Rectal smooth muscle tissue (tissue), 1 donor: ENCODE measurements around the gene METTL13.

Experiments
- H3K27ac ChIP-seq: one replicate; pipeline ENCODE4 v1.7.0; 2013; ENCODE audit warnings: low read depth, low read length, inconsistent platforms
- H3K27me3 ChIP-seq: one replicate; pipeline ENCODE4 v1.7.0; 2013; ENCODE audit warnings: low read length; ENCODE audit not compliant: control insufficient read depth, insufficient read depth
- H3K36me3 ChIP-seq: one replicate; pipeline ENCODE4 v1.7.0; 2013; ENCODE audit warnings: low read length; ENCODE audit not compliant: control insufficient read depth, insufficient read depth
- H3K4me1 ChIP-seq: one replicate; pipeline ENCODE4 v1.7.0; 2013; ENCODE audit warnings: low read length; ENCODE audit not compliant: control insufficient read depth, insufficient read depth
- H3K4me3 ChIP-seq: one replicate; pipeline ENCODE4 v1.7.0; 2013; ENCODE audit warnings: low read length
- H3K9ac ChIP-seq: one replicate; pipeline ENCODE4 v1.7.0; 2013; ENCODE audit warnings: low read length

Gene METTL13, protein sequence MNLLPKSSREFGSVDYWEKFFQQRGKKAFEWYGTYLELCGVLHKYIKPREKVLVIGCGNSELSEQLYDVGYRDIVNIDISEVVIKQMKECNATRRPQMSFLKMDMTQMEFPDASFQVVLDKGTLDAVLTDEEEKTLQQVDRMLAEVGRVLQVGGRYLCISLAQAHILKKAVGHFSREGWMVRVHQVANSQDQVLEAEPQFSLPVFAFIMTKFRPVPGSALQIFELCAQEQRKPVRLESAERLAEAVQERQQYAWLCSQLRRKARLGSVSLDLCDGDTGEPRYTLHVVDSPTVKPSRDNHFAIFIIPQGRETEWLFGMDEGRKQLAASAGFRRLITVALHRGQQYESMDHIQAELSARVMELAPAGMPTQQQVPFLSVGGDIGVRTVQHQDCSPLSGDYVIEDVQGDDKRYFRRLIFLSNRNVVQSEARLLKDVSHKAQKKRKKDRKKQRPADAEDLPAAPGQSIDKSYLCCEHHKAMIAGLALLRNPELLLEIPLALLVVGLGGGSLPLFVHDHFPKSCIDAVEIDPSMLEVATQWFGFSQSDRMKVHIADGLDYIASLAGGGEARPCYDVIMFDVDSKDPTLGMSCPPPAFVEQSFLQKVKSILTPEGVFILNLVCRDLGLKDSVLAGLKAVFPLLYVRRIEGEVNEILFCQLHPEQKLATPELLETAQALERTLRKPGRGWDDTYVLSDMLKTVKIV

DNA sequence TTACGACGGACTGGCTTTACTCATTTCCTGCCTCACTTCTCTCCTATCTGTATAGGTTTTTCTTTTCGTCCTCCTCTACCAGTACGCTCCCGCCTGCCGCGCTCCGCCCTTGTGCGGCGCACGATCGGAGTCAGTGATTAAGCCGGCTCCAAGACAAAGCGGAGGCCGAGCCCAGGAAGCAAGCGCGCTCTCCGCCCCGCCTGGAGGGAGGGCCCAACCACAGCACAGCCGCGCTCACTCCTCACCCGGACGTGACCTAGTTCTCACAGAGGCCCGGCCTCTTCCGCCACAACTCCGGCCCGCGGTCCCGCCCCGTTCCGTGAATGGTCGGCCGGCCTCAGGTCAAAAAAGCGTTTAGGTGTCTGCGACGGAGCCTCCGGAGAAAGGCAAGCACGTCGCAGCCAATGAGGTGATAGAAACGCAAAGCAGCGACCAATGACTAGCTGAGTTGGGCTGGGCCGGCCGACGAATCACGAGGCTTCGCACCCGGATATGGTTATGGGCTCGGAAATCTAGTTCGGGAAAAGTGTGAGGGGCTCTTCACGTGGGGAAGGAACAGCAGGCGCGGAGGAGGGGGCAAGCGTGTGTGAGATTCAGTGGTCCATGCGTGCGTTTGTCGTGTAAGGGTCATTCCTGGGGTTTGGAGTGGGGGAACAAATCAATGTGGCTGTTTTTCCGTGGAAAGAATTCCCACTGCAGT lies at the start of gene METTL13:
METTL13 (plus strand) TSS at position 485 of the 700 bp plus-strand sequence. CDS start 308 bp downstream, outside the sequence.
- Histone ChIP-seq H3K27ac (peak within 1 kb of the TSS; percentile 88), H3K4me3 (peak within 1 kb of the TSS; percentile 91), H3K9ac (peak within 1 kb of the TSS; percentile 88), H3K36me3 (peaks cover 11% of the 10 kb centered on the region), H3K4me1 (peaks cover 2% of the 10 kb centered on the region), H3K27me3 (no peaks in the 10 kb centered on the region)

DNA sequence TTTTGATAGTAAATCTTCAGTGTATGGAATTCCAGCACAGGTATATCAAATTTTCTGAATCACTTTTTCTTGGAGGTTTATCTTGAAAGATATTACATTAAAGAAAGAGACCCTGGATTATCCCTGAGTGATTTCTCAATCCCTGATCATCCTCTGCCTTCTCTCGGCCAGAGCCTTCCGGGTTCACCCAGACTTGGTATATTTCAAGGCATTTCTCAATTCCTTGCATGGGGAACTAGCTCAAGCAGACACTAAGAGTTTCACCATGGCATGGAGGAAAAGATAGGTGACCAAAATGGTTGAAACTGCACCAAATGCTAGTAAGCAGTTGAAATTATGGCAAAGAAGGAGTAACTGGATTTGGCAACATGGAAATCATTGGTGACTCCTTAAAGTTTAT lies 45.3 kb upstream of the METTL13 start:
- Histone ChIP-seq H3K27me3 (no peaks in the 10 kb centered on the region), H3K27ac (no peak overlapping the region), H3K4me3 (no peak overlapping the region), H3K4me1 (peaks cover 8% of the 10 kb centered on the region), H3K36me3 (no peaks in the 10 kb centered on the region), H3K9ac (no peak overlapping the region)

- peaks cover 15% of the 10 kb centered on the region for H3K4me1 ChIP-seq
- no peaks in the 10 kb centered on the region for H3K27me3 ChIP-seq
- H3K27ac ChIP-seq = no peak overlapping the region
- H3K4me3 ChIP-seq = no peak overlapping the region
- H3K36me3 ChIP-seq = no peaks in the 10 kb centered on the region
- H3K9ac ChIP-seq = no peak overlapping the region
Measured at GRCh38 chr1:171738911-171739310, 42.5 kb upstream of the METTL13 start.

DNA sequence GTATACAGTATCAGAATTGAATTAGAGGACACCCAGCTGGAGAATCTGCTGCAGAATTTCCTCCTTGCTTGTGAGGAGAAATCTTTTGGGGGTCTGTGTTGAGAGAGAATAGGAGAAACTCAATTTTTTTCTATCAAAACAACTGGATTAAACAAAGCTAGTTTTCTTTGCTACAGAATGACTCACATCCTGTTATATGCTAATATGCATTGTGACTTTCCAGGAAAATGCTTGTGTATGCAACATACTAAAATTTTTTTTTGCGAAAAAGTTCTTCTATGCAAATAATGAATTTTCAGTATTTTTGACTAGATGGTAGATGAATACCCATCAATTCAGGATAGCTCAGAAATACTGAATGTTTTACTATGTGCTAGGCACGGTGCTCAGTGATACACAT lies 41.8 kb upstream of the METTL13 start:
- Histone ChIP-seq H3K4me1 (peaks cover 15% of the 10 kb centered on the region), H3K27ac (no peak overlapping the region), H3K27me3 (no peaks in the 10 kb centered on the region), H3K9ac (no peak overlapping the region), H3K36me3 (no peaks in the 10 kb centered on the region), H3K4me3 (no peak overlapping the region)

DNA sequence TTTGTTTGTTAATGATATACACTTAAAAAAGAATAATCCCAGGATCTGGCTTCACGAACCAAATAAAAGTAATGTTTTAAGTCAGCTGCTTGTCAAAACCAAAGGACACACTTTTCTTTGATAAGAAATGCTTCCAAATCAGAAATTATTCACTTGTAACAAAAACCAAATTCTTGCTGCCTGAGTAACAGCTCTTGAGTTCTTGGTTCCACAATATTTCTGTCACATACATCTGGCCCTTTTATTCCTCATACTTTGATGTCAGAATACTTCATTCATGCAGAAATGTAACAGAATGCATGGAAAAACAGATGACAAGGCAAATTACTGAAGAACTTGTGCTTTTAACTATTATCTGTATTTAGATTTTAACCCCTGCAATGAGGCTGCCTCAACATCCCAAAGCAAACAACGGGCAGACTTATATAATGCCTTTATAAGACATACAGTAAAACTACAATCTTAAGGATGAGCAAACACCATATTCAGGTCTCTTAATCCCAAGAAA lies 41.0 kb upstream of the METTL13 start:
- H3K36me3 ChIP-seq = no peaks in the 10 kb centered on the region

DNA sequence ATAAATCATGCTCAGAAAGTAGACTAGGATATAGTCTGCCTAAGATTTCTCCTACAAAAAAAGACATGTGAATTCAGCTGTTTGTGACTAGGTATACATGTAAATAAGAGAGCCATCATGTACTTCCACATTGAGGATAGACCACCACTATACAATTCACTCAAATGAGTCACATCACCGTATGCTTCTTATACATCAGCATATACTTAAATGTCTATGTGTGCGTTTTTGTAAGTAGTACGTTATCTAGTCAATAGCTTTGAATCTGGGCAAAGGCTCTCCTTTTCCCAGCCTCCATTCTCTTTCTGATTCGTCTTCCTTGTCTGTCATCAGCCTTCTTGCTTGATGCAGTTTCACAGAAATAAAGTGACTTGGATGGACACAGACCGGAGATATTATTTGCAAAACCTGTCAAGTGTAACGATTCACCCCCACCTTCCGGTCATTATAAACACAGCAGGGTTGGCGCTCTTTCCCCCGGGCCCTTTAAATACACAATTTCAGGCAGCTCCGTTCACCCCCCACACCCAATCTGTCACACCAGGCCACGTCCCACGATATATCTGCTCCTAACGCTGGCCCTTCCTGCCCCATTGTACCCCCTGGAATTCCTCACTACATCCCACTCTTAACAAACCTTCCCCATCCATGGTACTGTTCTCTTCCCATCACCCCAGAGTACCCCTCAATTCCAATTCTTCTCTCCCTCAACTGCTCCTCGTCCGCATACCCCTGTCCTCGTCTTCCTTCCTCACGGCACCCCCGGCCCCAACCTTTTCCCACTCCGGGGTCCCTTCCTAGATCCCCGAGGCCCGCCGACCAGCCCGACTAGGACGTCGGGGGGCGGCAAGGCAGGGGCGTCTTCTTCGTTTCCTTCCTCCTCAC lies 40.2 kb upstream of the METTL13 start:
- peak overlapping the region; percentile 99 for H3K27ac ChIP-seq
- H3K4me1 ChIP-seq = peaks cover 15% of the 10 kb centered on the region
- H3K9ac ChIP-seq = peak overlapping the region; percentile 92
- H3K4me3 ChIP-seq = peak overlapping the region; percentile 97
- no peaks in the 10 kb centered on the region for H3K36me3 ChIP-seq
- no peaks in the 10 kb centered on the region for H3K27me3 ChIP-seq

More for the DNA sequence above, 41.0 kb upstream of the METTL13 start:
- Histone ChIP-seq H3K27ac (no peak overlapping the region), H3K9ac (no peak overlapping the region), H3K4me3 (peak overlapping the region; percentile 97), H3K4me1 (peaks cover 15% of the 10 kb centered on the region), H3K27me3 (no peaks in the 10 kb centered on the region)

- Histone ChIP-seq H3K27ac (peak within 1 kb of the TSS; percentile 99), H3K4me3 (peak within 1 kb of the TSS; percentile 97), H3K4me1 (peaks cover 15% of the 10 kb centered on the region), H3K36me3 (no peaks in the 10 kb centered on the region), H3K9ac (peak within 1 kb of the TSS; percentile 98), H3K27me3 (no peaks in the 10 kb centered on the region)
Measured at GRCh38 chr1:171741872-171742576, 39.4 kb upstream of the METTL13 start, which contains the start of gene VAMP4. Gene VAMP4, minus strand, starts transcription at chr1:171742065. Its CDS starts 3,651 bp downstream, at chr1:171738414.

GRCh38 chr1:171742577-171742922 lies 38.9 kb upstream of the METTL13 start:
- H3K4me1 ChIP-seq = peaks cover 15% of the 10 kb centered on the region
- peak overlapping the region; percentile 97 for H3K4me3 ChIP-seq
- peak overlapping the region; percentile 99 for H3K27ac ChIP-seq
- no peaks in the 10 kb centered on the region for H3K36me3 ChIP-seq
- H3K9ac ChIP-seq = peak overlapping the region; percentile 98
- H3K27me3 ChIP-seq = no peaks in the 10 kb centered on the region

DNA sequence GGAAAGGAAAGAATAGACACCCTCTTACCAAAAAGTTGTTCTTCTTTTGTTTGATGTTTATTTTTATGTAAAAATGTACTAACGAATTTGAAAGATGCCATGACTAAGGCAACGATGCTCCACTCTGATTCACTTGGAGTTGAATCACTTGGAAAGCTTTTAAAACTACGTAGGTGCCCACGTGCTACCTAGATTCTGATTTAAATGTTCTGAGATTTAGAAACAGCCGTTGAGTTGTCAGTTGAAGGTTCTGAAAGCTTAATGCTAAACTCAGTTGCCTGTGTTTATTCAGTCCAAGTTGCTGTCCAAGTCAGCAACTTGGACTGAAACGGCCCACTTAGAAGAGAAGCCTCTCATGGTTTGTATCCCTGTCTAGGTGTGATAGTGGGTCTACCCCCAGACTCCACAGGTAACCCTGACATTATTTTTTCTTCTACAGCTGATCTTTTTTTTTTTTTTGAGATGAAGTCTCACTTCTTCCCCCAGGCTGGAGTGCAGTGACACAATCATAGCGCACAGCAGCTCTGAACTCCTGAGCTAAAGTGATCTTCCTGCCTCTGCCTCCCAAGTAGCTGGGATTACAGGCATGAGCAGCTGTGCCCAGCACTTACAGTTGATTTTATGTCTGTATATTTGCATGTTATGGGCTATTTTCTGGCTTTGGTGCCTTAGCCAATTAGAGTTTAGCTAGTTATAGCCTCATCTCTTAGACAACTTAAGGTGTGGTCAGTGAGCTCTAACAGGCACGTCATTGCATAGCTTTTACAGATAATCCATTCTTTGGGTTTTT lies 38.2 kb upstream of the METTL13 start:
- H3K4me1 ChIP-seq = peaks cover 15% of the 10 kb centered on the region
- peak overlapping the region; percentile 97 for H3K4me3 ChIP-seq
- H3K27ac ChIP-seq = peak overlapping the region; percentile 99
- H3K36me3 ChIP-seq = no peaks in the 10 kb centered on the region
- no peak overlapping the region for H3K9ac ChIP-seq
- no peaks in the 10 kb centered on the region for H3K27me3 ChIP-seq

DNA sequence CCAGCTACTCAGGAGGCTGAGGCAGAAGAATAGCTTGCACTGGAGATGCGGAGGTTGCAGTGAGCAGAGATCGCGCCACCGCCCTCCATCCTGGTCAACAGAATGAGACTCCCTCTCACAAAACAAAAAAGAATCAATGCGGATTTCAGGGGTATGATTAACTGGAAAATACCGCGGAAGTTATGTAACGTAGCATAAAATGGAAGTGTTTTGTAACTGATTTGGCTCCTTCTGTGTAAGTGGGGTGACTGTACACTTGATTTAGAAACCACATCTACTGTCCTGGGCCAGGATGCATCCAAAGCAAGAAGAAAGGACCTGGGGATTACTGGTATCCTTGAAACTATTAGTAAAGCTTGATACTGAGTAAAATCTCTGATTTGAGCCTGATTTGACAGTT lies 36.5 kb upstream of the METTL13 start:
- peaks cover 15% of the 10 kb centered on the region for H3K4me1 ChIP-seq
- H3K27ac ChIP-seq = no peak overlapping the region
- H3K36me3 ChIP-seq = no peaks in the 10 kb centered on the region
- no peak overlapping the region for H3K4me3 ChIP-seq
- H3K27me3 ChIP-seq = no peaks in the 10 kb centered on the region
- no peak overlapping the region for H3K9ac ChIP-seq
